Hepatocyte (in vitro differentiated cells): ENCODE results near the gene NUFIP1.

Experiments used
- EZH2phosphoT487 ChIP-seq: fragments of 200-600 bp; sonication (generic); IDR thresholded peaks from one replicate; pipeline ENCODE4 v1.6.1; 2018; ENCODE audit warnings: antibody characterized with exemption, mild to moderate bottlenecking, low read depth, moderate library complexity; ENCODE audit not compliant: unreplicated experiment, severe bottlenecking
- TF ChIP-seq, protein P1 (sequence below): fragments of 200-600 bp; sonication (generic); IDR thresholded peaks from 2 replicates; pipeline ENCODE4 v1.5.1; 2016; ENCODE audit warnings: antibody characterized with exemption, mild to moderate bottlenecking; ENCODE audit not compliant: poor library complexity

GRCh38 chr13:45024847-45025246 is 35.6 kb upstream of the NUFIP1 start:
- TF ChIP-seq, protein P1, sequence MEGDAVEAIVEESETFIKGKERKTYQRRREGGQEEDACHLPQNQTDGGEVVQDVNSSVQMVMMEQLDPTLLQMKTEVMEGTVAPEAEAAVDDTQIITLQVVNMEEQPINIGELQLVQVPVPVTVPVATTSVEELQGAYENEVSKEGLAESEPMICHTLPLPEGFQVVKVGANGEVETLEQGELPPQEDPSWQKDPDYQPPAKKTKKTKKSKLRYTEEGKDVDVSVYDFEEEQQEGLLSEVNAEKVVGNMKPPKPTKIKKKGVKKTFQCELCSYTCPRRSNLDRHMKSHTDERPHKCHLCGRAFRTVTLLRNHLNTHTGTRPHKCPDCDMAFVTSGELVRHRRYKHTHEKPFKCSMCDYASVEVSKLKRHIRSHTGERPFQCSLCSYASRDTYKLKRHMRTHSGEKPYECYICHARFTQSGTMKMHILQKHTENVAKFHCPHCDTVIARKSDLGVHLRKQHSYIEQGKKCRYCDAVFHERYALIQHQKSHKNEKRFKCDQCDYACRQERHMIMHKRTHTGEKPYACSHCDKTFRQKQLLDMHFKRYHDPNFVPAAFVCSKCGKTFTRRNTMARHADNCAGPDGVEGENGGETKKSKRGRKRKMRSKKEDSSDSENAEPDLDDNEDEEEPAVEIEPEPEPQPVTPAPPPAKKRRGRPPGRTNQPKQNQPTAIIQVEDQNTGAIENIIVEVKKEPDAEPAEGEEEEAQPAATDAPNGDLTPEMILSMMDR = no peak
- no peak for TF ChIP-seq EZH2phosphoT487
